Ishikawa (cell line): ENCODE results near the gene BMP10.

ENCODE experiments used
- CEBPB ChIP-seq: IDR thresholded peaks from 2 replicates; pipeline ENCODE4 v1.6.1; 2012
- CREB1 ChIP-seq: IDR thresholded peaks from 2 replicates; pipeline ENCODE4 v1.6.1; 2012; ENCODE audit warnings: low read depth
- EP300 ChIP-seq: IDR thresholded peaks from 2 replicates; pipeline ENCODE4 v1.6.1; 2012; ENCODE audit warnings: borderline replicate concordance
- FOXM1 ChIP-seq: IDR thresholded peaks from 2 replicates; pipeline ENCODE4 v1.6.1; 2012; ENCODE audit warnings: low read depth, borderline replicate concordance
- MAX ChIP-seq: IDR thresholded peaks from 2 replicates; pipeline ENCODE4 v1.6.1; 2012
- NFIC ChIP-seq: IDR thresholded peaks from 2 replicates; pipeline ENCODE4 v1.6.1; 2012
- RAD21 ChIP-seq: IDR thresholded peaks from 2 replicates; pipeline ENCODE4 v1.6.1; 2012; ENCODE audit warnings: low read depth
- REST ChIP-seq: IDR thresholded peaks from 2 replicates; pipeline ENCODE4 v1.6.1; 2012; ENCODE audit warnings: low read depth, mild to moderate bottlenecking
- TAF1 ChIP-seq: IDR thresholded peaks from 2 replicates; pipeline ENCODE4 v1.6.1; 2012; ENCODE audit warnings: low read depth, mild to moderate bottlenecking
- TCF12 ChIP-seq: IDR thresholded peaks from 2 replicates; pipeline ENCODE4 v1.6.1; 2012; ENCODE audit warnings: low read depth
- TEAD4 ChIP-seq: IDR thresholded peaks from 2 replicates; pipeline ENCODE4 v1.6.1; 2012
- YY1 ChIP-seq: IDR thresholded peaks from 2 replicates; pipeline ENCODE4 v1.6.1; 2012; ENCODE audit warnings: low read depth
- ZBTB7A ChIP-seq: IDR thresholded peaks from 2 replicates; pipeline ENCODE4 v1.6.1; 2012; ENCODE audit warnings: low read depth
- TF ChIP-seq, protein P1 (sequence below): IDR thresholded peaks from 2 replicates; pipeline ENCODE4 v1.6.1; 2012

DNA sequence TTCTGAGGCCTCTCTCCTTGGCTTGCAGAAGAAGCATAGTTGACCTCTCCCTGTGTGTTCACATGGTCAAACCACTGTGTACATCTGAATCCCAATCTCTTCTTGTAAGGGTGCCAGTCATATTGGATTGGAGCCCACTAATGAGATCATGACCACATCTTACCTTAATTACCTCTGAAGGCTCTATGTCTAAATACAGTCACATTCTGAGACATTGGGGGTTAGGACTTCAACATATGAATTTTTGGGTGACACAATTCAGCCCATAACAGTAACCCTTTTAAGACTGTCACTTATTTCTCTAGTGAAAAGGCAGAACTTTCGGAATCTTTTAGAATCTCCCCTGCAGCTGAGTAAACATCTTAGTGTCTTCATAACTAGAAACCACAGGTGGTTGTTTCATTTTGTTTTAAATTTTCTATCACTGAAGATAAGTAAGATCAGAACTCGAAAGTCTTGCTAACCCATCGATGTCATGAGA is 33.3 kb downstream of the BMP10 start:
- TF ChIP-seq YY1 (no peak), CREB1 (no peak), REST (no peak), EP300 (no peak), NFIC (no peak), TEAD4 (no peak), RAD21 (no peak), CEBPB (no peak), MAX (no peak), ZBTB7A (no peak), TCF12 (no peak), TAF1 (no peak), FOXM1 (no peak)
- TF ChIP-seq, protein P1, sequence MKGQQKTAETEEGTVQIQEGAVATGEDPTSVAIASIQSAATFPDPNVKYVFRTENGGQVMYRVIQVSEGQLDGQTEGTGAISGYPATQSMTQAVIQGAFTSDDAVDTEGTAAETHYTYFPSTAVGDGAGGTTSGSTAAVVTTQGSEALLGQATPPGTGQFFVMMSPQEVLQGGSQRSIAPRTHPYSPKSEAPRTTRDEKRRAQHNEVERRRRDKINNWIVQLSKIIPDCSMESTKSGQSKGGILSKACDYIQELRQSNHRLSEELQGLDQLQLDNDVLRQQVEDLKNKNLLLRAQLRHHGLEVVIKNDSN, result no peak
